ENCODE data around the gene SERGEF.

The SERGEF gene

GRCh38 chr11:17760102-17761029 is 252.5 kb downstream of the SERGEF start:
- in situ Hi-C loops (cut with MboI; ENCODE audit: low sequenced_read_pairs) = loop anchor here (10.0 kb wide), 1 partner anchor 214 kb away; no protein-coding TSS in a partner anchor

GRCh38 chr11:17755891-17756290 is 257.0 kb downstream of the SERGEF start:
- in situ Hi-C loops (cut with MboI; ENCODE audit: low sequenced_read_pairs) = no loop called here

- in situ Hi-C loops (cut with MboI; ENCODE audit: low sequenced_read_pairs) = no loop called here
Measured at GRCh38 chr11:17753641-17754040, 259.2 kb downstream of the SERGEF start.

- in situ Hi-C loops (cut with MboI; ENCODE audit: low sequenced_read_pairs) = no loop called here
Measured at GRCh38 chr11:17753153-17753552, 259.7 kb downstream of the SERGEF start.

- in situ Hi-C loops (cut with MboI; ENCODE audit: low sequenced_read_pairs) = no loop called here
Measured at GRCh38 chr11:17752144-17752543, 260.7 kb downstream of the SERGEF start.

- in situ Hi-C loops (cut with MboI; ENCODE audit: low sequenced_read_pairs) = no loop called here
Measured at GRCh38 chr11:17751558-17751957, 261.3 kb downstream of the SERGEF start.

- in situ Hi-C loops (cut with MboI; ENCODE audit: low sequenced_read_pairs) = no loop called here
Measured at GRCh38 chr11:17750801-17751165, 262.1 kb downstream of the SERGEF start.

GRCh38 chr11:17750013-17750800 is 262.6 kb downstream of the SERGEF start:
- in situ Hi-C loops (cut with MboI; ENCODE audit: low sequenced_read_pairs) = no loop called here

GRCh38 chr11:17748761-17749721 is 263.8 kb downstream of the SERGEF start:
- in situ Hi-C loops (cut with MboI; ENCODE audit: low sequenced_read_pairs) = no loop called here

GRCh38 chr11:17748044-17748443 is 264.8 kb downstream of the SERGEF start:
- in situ Hi-C loops (cut with MboI; ENCODE audit: low sequenced_read_pairs) = no loop called here

GRCh38 chr11:17747131-17747955 is 265.5 kb downstream of the SERGEF start:
- in situ Hi-C loops (cut with MboI; ENCODE audit: low sequenced_read_pairs) = no loop called here

GRCh38 chr11:17746096-17746495 is 266.8 kb downstream of the SERGEF start:
- in situ Hi-C loops (cut with MboI; ENCODE audit: low sequenced_read_pairs) = no loop called here

GRCh38 chr11:17745023-17745772 is 267.6 kb downstream of the SERGEF start:
- in situ Hi-C loops (cut with MboI; ENCODE audit: low sequenced_read_pairs) = no loop called here

- in situ Hi-C loops (cut with MboI; ENCODE audit: low sequenced_read_pairs) = no loop called here
Measured at GRCh38 chr11:17744151-17744940, 268.5 kb downstream of the SERGEF start.

- in situ Hi-C loops (cut with MboI; ENCODE audit: low sequenced_read_pairs) = no loop called here
Measured at GRCh38 chr11:17743808-17744119, 269.1 kb downstream of the SERGEF start.

- in situ Hi-C loops (cut with MboI; ENCODE audit: low sequenced_read_pairs) = no loop called here
Measured at GRCh38 chr11:17743026-17743807, 269.6 kb downstream of the SERGEF start.

GRCh38 chr11:17742019-17742418 is 270.8 kb downstream of the SERGEF start:
- in situ Hi-C loops (cut with MboI; ENCODE audit: low sequenced_read_pairs) = no loop called here

GRCh38 chr11:17741487-17741886 is 271.4 kb downstream of the SERGEF start:
- in situ Hi-C loops (cut with MboI; ENCODE audit: low sequenced_read_pairs) = no loop called here
